Measurements from ENCODE around the gene CCDC150.

The CCDC150 gene

DNA sequence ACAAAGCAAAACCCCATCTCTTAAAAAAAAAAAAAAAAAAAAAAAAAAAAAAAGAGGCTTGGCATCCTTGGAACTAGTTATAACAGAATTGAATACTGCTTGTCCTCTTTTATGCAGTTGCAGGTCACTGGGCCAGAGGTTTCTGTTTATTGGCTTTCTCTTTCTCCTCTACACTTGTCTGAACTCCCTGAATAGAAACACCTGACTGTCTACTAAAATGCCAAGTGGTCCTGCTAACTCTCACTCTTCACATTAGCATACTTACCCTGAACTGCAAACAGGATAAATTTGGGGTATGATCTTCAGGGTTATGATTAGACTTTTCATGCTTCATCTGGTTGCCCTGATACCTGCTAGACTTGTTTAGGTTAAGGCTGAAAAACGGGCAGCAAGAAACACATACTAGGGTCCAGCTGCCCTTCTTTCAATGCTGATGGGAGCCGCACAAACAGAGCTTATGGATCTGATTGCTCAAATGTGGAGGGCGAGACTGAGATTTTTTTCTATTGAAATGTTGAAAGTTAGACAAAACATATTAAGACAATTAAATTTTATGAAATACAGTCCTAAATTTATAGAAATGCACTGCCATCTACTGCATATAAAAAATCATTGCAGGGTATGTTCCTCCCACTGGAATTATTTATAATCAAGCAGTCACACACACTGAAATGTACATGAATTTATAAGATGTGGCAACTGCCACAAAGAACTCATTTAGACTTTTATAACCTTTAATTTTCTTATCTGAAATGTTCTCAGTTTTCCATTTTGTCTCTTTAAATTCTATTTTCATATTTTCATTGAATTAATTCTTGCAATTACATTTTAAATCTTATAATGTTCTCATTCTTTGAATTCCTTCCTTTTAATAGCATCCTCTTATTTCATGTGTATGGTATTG, 119.2 kb downstream of the CCDC150 start:
- H3K4me3 ChIP-seq (replicated peaks; ENCODE audit: low read depth, low read length): no peak overlapping the region
- TF ChIP-seq, protein P1, sequence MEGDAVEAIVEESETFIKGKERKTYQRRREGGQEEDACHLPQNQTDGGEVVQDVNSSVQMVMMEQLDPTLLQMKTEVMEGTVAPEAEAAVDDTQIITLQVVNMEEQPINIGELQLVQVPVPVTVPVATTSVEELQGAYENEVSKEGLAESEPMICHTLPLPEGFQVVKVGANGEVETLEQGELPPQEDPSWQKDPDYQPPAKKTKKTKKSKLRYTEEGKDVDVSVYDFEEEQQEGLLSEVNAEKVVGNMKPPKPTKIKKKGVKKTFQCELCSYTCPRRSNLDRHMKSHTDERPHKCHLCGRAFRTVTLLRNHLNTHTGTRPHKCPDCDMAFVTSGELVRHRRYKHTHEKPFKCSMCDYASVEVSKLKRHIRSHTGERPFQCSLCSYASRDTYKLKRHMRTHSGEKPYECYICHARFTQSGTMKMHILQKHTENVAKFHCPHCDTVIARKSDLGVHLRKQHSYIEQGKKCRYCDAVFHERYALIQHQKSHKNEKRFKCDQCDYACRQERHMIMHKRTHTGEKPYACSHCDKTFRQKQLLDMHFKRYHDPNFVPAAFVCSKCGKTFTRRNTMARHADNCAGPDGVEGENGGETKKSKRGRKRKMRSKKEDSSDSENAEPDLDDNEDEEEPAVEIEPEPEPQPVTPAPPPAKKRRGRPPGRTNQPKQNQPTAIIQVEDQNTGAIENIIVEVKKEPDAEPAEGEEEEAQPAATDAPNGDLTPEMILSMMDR (IDR thresholded peaks at IDR 0.05; ENCODE audit: low read length, missing control alignments): peak; percentile 38
- DNase-seq (ENCODE audit: low read depth): peak; percentile 61

DNA sequence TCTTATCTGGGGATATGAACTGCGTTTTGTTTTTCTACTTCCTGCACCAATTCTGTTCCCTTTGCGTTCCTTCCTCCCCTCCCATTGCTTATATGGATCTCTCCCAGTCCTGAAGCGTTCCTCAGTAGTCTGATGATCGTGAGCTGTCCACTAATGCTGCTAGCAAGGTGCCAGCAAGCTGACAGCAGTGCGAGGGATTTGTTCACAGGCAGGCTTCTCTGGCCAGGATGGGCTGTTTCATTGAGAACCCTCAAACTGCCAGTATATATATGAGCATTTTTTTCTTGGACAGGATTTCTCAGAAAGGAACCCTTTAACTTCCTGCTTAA, 119.8 kb downstream of the CCDC150 start:
- DNase-seq (ENCODE audit: low read depth): peak; percentile 52
- TF ChIP-seq, protein P1 (IDR thresholded peaks at IDR 0.05; ENCODE audit: low read length, missing control alignments): no peak
- H3K4me3 ChIP-seq (replicated peaks; ENCODE audit: low read depth, low read length): no peak overlapping the region

DNA sequence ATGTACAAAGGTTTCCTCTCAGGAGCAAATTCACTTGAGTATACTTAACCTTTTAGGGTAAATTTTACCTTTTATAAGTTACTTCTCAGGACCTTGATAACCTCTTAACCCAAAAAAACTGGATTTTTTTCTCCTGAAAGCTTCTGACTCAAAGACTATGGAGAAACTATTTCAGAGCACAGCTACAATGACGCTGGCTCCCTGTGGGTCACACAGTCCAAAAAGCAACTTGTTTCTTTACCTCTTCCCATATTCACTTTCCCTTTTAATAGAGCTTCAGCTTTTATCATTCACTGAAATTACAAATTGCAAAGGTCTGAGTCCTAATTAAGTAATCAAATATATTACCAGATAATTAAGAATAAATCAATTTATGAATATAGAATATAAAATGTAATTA, 127.6 kb downstream of the CCDC150 start:
- H3K4me3 ChIP-seq (replicated peaks; ENCODE audit: low read depth, low read length): no peak overlapping the region
- TF ChIP-seq, protein P1 (IDR thresholded peaks at IDR 0.05; ENCODE audit: low read length, missing control alignments): no peak
- DNase-seq (ENCODE audit: low read depth): no peak

All from fibroblast of pulmonary artery (primary cell).